Natural killer cell (primary cell): ENCODE data around the gene CYP4V2. TPM values are rescaled to one million over a fixed set of nuclear protein-coding genes. Genes with fewer than 3 reads are reported as not detected.

Source experiments
- ATAC-seq, 3 donors: fragments of 150-1000 bp in 2 of 3; fragments of 200-7000 bp in 1 of 3; cut with Tn5 transposase; 1 replicate in 1 of 3; 2 replicates in 2 of 3; pipeline ENCODE4 v1.10.0; 2021; ENCODE audit warnings: mild to moderate bottlenecking in 2 of 3, moderate library complexity in 2 of 3
- DNase-seq, 2 donors: peaks; one replicate each; pipeline versions ENCODE4 v3.0.0 to v3.0.0-alpha.2; 2013 to 2021; ENCODE audit warnings: mixed read lengths in 1 of 2
- H3K27ac ChIP-seq: one replicate; pipeline ENCODE4 v1.5.1; 2013; ENCODE audit warnings: mild to moderate bottlenecking, low read length
- H3K27me3 ChIP-seq: one replicate; pipeline ENCODE4 v1.6.1; 2013; ENCODE audit warnings: low read length; ENCODE audit not compliant: control insufficient read depth, insufficient read depth
- H3K36me3 ChIP-seq: one replicate; pipeline ENCODE4 v1.6.1; 2013; ENCODE audit warnings: low read length; ENCODE audit not compliant: control insufficient read depth, insufficient read depth
- H3K4me1 ChIP-seq: one replicate; pipeline ENCODE4 v1.6.1; 2013; ENCODE audit warnings: low read length; ENCODE audit not compliant: control insufficient read depth, insufficient read depth
- H3K4me3 ChIP-seq: one replicate; pipeline ENCODE4 v1.5.1; 2013; ENCODE audit warnings: low read length
- H3K9me3 ChIP-seq: one replicate; pipeline ENCODE4 v1.6.1; 2013; ENCODE audit warnings: low read length; ENCODE audit not compliant: control insufficient read depth, insufficient read depth
- H3K27ac Mint-ChIP-seq, 2 donors: one replicate each; pipeline ENCODE4 v1.8.0; 2022; ENCODE audit warnings: mild to moderate bottlenecking in 2 of 2, mixed read lengths in 2 of 2, moderate library complexity in 1 of 2
- H3K27me3 Mint-ChIP-seq, 2 donors: one replicate each; pipeline ENCODE4 v1.8.0; 2022; ENCODE audit warnings: low read depth in 2 of 2, mixed read lengths in 2 of 2
- H3K36me3 Mint-ChIP-seq: one replicate; pipeline ENCODE4 v1.8.0; 2022; ENCODE audit warnings: mixed read lengths
- H3K4me1 Mint-ChIP-seq, 2 donors: one replicate each; pipeline ENCODE4 v1.8.0; 2022; ENCODE audit warnings: mixed read lengths in 2 of 2
- H3K4me3 Mint-ChIP-seq: one replicate; pipeline ENCODE4 v1.8.0; 2022; ENCODE audit warnings: mild to moderate bottlenecking, moderate library complexity, mixed read lengths
- H3K9me3 Mint-ChIP-seq, 2 donors: one replicate each; pipeline ENCODE4 v1.8.0; 2022; ENCODE audit warnings: mixed read lengths in 2 of 2
- CTCF ChIP-seq: fragments of 200-600 bp; IDR thresholded peaks from one replicate; pipeline ENCODE4 v1.8.0; 2022; ENCODE audit warnings: antibody characterized with exemption
- WGBS: methylation state at CpG from one replicate; pipeline ENCODE4 v1.1.7; 2013; ENCODE audit warnings: missing lambda C conversion rate; ENCODE audit not compliant: insufficient coverage; 5-methylcytosine and 5-hydroxymethylcytosine counted together
- intact Hi-C: fragments of 100-400 bp; cut with micrococcal nuclease; formaldehyde crosslinking; loops from one replicate; pipeline ENCODE4 v1.14.2; 2022
- total RNA-seq, 4 donors: library from RNA; stranded (reverse); fragments of 120-200 nt in 1 of 4; gene quantifications; one replicate each; pipeline versions ENCODE4 v1.2.3 to v1.2.4, GENCODE V29; 2013 to 2022

Gene CYP4V2
- total RNA-seq, 3 donors from 2014 or later (not counting 1 experiment from before 2014, with no cell fraction given), result 27.9 to 32.5 (median 31.7) TPM

DNA sequence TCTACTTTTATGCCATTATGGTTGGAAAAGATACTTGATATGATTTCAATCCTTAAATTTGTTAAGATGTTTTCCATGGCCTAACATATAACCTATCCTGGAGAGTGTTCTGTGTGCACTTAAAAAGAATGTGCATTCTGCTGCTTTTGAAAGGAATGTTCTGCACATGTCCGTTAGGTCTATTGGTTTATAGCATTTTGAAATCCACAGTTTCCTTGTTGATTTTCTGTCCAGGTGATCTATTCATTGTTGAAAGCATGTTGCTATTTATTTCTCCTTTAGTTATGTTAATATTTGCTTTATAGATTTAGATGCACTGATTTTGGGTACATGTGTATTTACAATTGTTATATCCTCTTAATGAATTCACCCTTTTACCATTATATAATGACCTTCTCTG is 30.3 kb downstream of the CYP4V2 start:
- no peaks in the 10 kb centered on the region for H3K4me1 Mint-ChIP-seq
- Histone ChIP-seq H3K36me3 (no peaks in the 10 kb centered on the region), H3K9me3 (peaks cover 14% of the 10 kb centered on the region), H3K27me3 (no peaks in the 10 kb centered on the region), H3K27ac (no peak overlapping the region), H3K4me3 (no peak overlapping the region), H3K4me1 (no peaks in the 10 kb centered on the region)
- H3K36me3 Mint-ChIP-seq, result peaks cover 33% of the 10 kb centered on the region
- ATAC-seq, result no peak
- H3K9me3 Mint-ChIP-seq, result peaks cover 8 to 10% of the 10 kb centered on the region in 2 donors
- no peak overlapping the region for H3K4me3 Mint-ChIP-seq
- no peak overlapping the region for H3K27ac Mint-ChIP-seq
- no peak for TF ChIP-seq CTCF
- intact Hi-C loops, result no loop called here
- H3K27me3 Mint-ChIP-seq, result peaks cover 3 to 16% of the 10 kb centered on the region in 2 donors
- DNase-seq, result no peak
- WGBS, result 94% methylated on average over 1 of the region's 1 CpG

DNA sequence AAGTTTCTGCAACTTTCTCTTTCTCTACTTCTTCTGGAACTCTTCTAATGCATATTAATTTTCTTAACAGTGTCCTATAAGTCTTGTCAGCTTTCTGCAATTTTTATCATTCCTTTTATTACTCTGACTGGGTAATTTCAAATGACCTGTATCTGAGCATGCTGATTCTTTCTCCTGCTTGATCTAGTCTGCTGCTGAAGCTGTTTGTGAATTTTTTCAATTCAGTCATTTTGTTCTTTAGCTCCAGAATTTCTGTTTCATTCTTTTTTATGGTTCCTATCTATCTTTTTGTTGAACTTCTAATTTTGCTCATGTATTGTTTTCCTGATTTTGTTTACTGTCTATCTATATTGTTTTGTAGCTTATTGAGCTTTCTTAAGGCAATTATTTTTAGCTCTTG is 34.5 kb downstream of the CYP4V2 start:
- no peak for ATAC-seq
- Mint-ChIP-seq H3K36me3 (peaks cover 33% of the 10 kb centered on the region), H3K4me1 (no peaks in the 10 kb centered on the region), H3K27ac (no peak overlapping the region), H3K4me3 (no peak overlapping the region), H3K9me3 (peaks cover 8 to 10% of the 10 kb centered on the region in 2 donors), H3K27me3 (peaks cover 3 to 16% of the 10 kb centered on the region in 2 donors)
- H3K4me3 ChIP-seq, result no peak overlapping the region
- no peak for TF ChIP-seq CTCF
- no peaks in the 10 kb centered on the region for H3K4me1 ChIP-seq
- H3K27me3 ChIP-seq, result no peaks in the 10 kb centered on the region
- H3K36me3 ChIP-seq, result no peaks in the 10 kb centered on the region
- peaks cover 18% of the 10 kb centered on the region for H3K9me3 ChIP-seq
- H3K27ac ChIP-seq, result no peak overlapping the region
- DNase-seq, result no peak
- intact Hi-C loops, result no loop called here

DNA sequence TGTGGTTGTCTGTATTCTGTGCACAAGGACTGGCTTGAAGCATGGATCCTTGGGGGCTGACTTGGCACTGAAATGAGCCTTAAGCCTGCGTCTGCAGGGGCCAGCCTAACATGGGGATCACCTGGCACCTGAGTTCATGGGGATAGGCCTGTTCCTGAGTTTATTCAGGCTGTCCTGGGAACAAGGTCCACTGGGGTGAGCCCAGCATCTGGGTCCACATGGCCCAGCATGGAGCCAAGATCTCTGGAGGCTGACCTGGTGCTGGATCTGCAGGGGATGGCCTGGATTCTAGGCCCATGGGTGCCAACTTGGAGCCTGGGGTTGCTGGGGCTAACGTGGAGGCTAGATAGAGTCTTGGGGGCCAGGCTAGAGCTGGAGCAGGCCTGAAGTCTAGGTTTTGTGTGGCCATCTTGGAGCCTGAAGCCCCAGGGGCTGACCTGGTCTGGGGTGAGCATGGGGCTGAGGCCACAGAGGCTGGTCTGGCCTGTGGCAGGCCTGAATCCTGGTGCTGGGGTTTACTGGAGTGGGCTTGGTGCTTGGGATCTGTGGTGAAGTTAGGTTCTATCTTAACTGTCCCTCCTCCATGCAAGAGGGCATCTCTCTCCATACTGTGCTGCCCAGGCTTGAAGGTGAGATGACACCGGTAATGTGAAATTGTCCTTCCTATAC is 35.3 kb downstream of the CYP4V2 start:
- Mint-ChIP-seq H3K27ac (no peak overlapping the region), H3K4me3 (no peak overlapping the region), H3K27me3 (peaks cover 0 to 9% of the 10 kb centered on the region in 2 donors), H3K9me3 (peaks cover 8 to 10% of the 10 kb centered on the region in 2 donors), H3K4me1 (no peaks in the 10 kb centered on the region), H3K36me3 (peaks cover 26% of the 10 kb centered on the region)
- ATAC-seq (no peak), DNase-seq (no peak)
- no peak for TF ChIP-seq CTCF
- 90% methylated on average over 3 of the region's 3 CpGs for WGBS
- H3K27ac ChIP-seq, result no peak overlapping the region
- H3K9me3 ChIP-seq, result peaks cover 18% of the 10 kb centered on the region
- intact Hi-C loops, result no loop called here
- H3K4me3 ChIP-seq, result no peak overlapping the region
- H3K27me3 ChIP-seq, result no peaks in the 10 kb centered on the region
- H3K36me3 ChIP-seq, result no peaks in the 10 kb centered on the region
- no peaks in the 10 kb centered on the region for H3K4me1 ChIP-seq

DNA sequence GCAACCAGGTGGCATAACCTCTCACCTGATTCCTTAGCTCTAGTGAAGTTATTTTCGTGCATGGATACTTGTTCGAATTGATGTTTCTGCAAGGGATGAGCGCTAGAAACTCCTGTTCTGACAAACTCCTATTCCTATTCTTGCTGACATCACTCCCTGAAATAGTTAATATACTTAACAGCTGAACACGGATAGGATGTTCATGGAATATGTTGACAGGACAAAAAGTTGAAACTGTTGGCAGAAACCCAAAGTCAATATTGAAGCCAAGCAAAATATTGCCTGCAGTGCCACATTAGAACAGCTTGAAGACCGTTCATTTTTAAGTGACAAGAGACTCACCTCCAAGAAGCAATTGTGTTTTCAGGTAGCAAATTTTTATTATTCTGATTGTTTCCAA is 35.9 kb downstream of the CYP4V2 start, which contains the start of gene KLKB1:
Gene KLKB1, plus strand, starts transcription at position 287 of the 400 bp plus-strand sequence. CDS start 689 bp downstream, outside the sequence.
- no peak within 1 kb of the TSS for H3K4me3 ChIP-seq
- H3K27ac ChIP-seq, result no peak within 1 kb of the TSS
- Mint-ChIP-seq H3K4me3 (no peak within 1 kb of the TSS), H3K27me3 (peaks cover 0 to 3% of the 10 kb centered on the region in 2 donors), H3K27ac (no peak within 1 kb of the TSS), H3K9me3 (peaks cover 8 to 10% of the 10 kb centered on the region in 2 donors), H3K4me1 (no peaks in the 10 kb centered on the region), H3K36me3 (peaks cover 20% of the 10 kb centered on the region)
- WGBS, result 94% methylated on average over 5 of the region's 5 CpGs
- peaks cover 18% of the 10 kb centered on the region for H3K9me3 ChIP-seq
- TF ChIP-seq CTCF, result no peak
- no peaks in the 10 kb centered on the region for H3K36me3 ChIP-seq
- ATAC-seq, result no peak
- no peaks in the 10 kb centered on the region for H3K27me3 ChIP-seq
- intact Hi-C loops, result no loop called here
- H3K4me1 ChIP-seq, result no peaks in the 10 kb centered on the region
- no peak for DNase-seq
